GM23338 (cell line): ENCODE results near the gene PTCD3. TPM values are rescaled to one million over a fixed set of nuclear protein-coding genes. Genes with fewer than 3 reads are reported as not detected.

ENCODE experiments used
- ATAC-seq: fragments of 200-7000 bp; cut with Tn5 transposase; 3 replicates; pipeline ENCODE4 v1.9.1; 2020
- DNase-seq: peaks from one replicate; pipeline ENCODE4 v3.0.0-alpha.2; 2015; ENCODE audit warnings: low spot score
- H2AFZ ChIP-seq: fragments of 200-600 bp; sonication (generic); 2 replicates; pipeline ENCODE4 v1.8.0; 2016; ENCODE audit warnings: antibody characterized with exemption, mild to moderate bottlenecking, moderate library complexity
- H3F3A ChIP-seq: fragments of 200-600 bp; sonication (generic); replicated peaks from 2 replicates; pipeline ENCODE4 v1.8.0; 2017; ENCODE audit warnings: antibody characterized with exemption, mixed run types, low read depth
- H3K27ac ChIP-seq: fragments of 200-600 bp; sonication (generic); 2 replicates; pipeline ENCODE4 v1.6.1; 2016; ENCODE audit warnings: low read depth
- H3K27me3 ChIP-seq: fragments of 200-600 bp; sonication (generic); 2 replicates; pipeline ENCODE4 v1.8.0; 2016; ENCODE audit warnings: mild to moderate bottlenecking, mixed run types, moderate library complexity; ENCODE audit not compliant: insufficient read depth
- H3K36me3 ChIP-seq: fragments of 200-600 bp; sonication (generic); 2 replicates; pipeline ENCODE4 v1.8.0; 2016; ENCODE audit warnings: mild to moderate bottlenecking; ENCODE audit not compliant: insufficient read depth
- H3K4me1 ChIP-seq: fragments of 200-600 bp; sonication (generic); 2 replicates; pipeline ENCODE4 v1.8.0; 2016; ENCODE audit warnings: mild to moderate bottlenecking, moderate library complexity; ENCODE audit not compliant: insufficient read depth
- H3K4me2 ChIP-seq: fragments of 200-600 bp; sonication (generic); 2 replicates; pipeline ENCODE4 v1.7.1; 2017; ENCODE audit warnings: mixed run types
- H3K4me3 ChIP-seq: fragments of 200-600 bp; sonication (generic); 2 replicates; pipeline ENCODE4 v1.6.1; 2016; ENCODE audit warnings: mixed run types
- H3K79me2 ChIP-seq: fragments of 200-600 bp; sonication (generic); replicated peaks from 2 replicates; pipeline ENCODE4 v1.8.0; 2017; ENCODE audit warnings: mild to moderate bottlenecking; ENCODE audit not compliant: insufficient read depth
- H3K9me2 ChIP-seq: fragments of 200-600 bp; sonication (generic); 2 replicates; pipeline ENCODE4 v1.8.0; 2017; ENCODE audit not compliant: insufficient read depth
- H4K20me1 ChIP-seq: fragments of 200-600 bp; sonication (generic); replicated peaks from 2 replicates; pipeline ENCODE4 v1.8.0; 2017; ENCODE audit warnings: mild to moderate bottlenecking; ENCODE audit not compliant: insufficient read depth
- H3K27ac Mint-ChIP-seq: 2 replicates; pipeline ENCODE4 v1.8.0; 2020; ENCODE audit warnings: inconsistent platforms, mild to moderate bottlenecking, moderate library complexity, mixed read lengths
- H3K27me3 Mint-ChIP-seq: 3 replicates; pipeline ENCODE4 v1.8.0; 2022; ENCODE audit warnings: low read depth, mild to moderate bottlenecking, moderate library complexity, mixed read lengths, inconsistent platforms; ENCODE audit not compliant: insufficient read depth, poor library complexity
- H3K36me3 Mint-ChIP-seq: 3 replicates; pipeline ENCODE4 v1.8.0; 2021; ENCODE audit warnings: low read depth, mild to moderate bottlenecking, inconsistent platforms, moderate library complexity, mixed read lengths
- H3K4me1 Mint-ChIP-seq: 3 replicates; pipeline ENCODE4 v1.8.0; 2020; ENCODE audit warnings: mild to moderate bottlenecking, inconsistent platforms, mixed read lengths
- H3K4me3 Mint-ChIP-seq: 3 replicates; pipeline ENCODE4 v1.8.0; 2021; ENCODE audit warnings: moderate library complexity, mild to moderate bottlenecking, inconsistent platforms, mixed read lengths
- H3K9me3 Mint-ChIP-seq: 3 replicates; pipeline ENCODE4 v1.8.0; 2020; ENCODE audit warnings: moderate library complexity, mild to moderate bottlenecking, inconsistent platforms, mixed read lengths
- CREB1 ChIP-seq: fragments of 250-450 bp; sonication (Bioruptor Pico); IDR thresholded peaks from 2 replicates; pipeline ENCODE4 v1.5.0; 2020; ENCODE audit warnings: low read depth, mild to moderate bottlenecking, moderate library complexity
- CTCF ChIP-seq, 2 experiments: fragments of 200-600 bp in 1 of 2; sonication (generic) in 1 of 2; conservative IDR thresholded peaks; 2 replicates each; pipeline versions ENCODE4 v1.5.1 to v1.6.1; 2016 to 2017; ENCODE audit warnings: antibody characterized with exemption in 2 of 2, low read depth in 2 of 2, mild to moderate bottlenecking in 2 of 2, moderate library complexity in 1 of 2
- ETS1 ChIP-seq: IDR thresholded peaks from 2 replicates; pipeline ENCODE4 v1.6.1; 2016; ENCODE audit warnings: antibody characterized with exemption
- EZH2 ChIP-seq: fragments of 200-600 bp; sonication (generic); IDR thresholded peaks from one replicate; pipeline ENCODE4 v1.8.0; 2017; ENCODE audit warnings: antibody characterized with exemption, mild to moderate bottlenecking, low read depth; ENCODE audit not compliant: unreplicated experiment
- EZH2phosphoT487 ChIP-seq: fragments of 200-600 bp; sonication (generic); IDR thresholded peaks from one replicate; pipeline ENCODE4 v1.8.1; 2018; ENCODE audit warnings: antibody characterized with exemption; ENCODE audit not compliant: unreplicated experiment
- JUNB ChIP-seq: IDR thresholded peaks from one replicate; pipeline ENCODE4 v1.6.1; 2016; ENCODE audit warnings: antibody characterized with exemption; ENCODE audit not compliant: unreplicated experiment
- NANOG ChIP-seq: IDR thresholded peaks from 2 replicates; pipeline ENCODE4 v1.6.1; 2016; ENCODE audit warnings: antibody characterized with exemption, borderline replicate concordance
- POLR2AphosphoS5 ChIP-seq: IDR thresholded peaks from 2 replicates; pipeline ENCODE4 v1.6.1; 2016; ENCODE audit warnings: antibody characterized with exemption, low read depth
- REST ChIP-seq: IDR thresholded peaks from one replicate; pipeline ENCODE4 v1.6.1; 2018; ENCODE audit warnings: antibody characterized with exemption; ENCODE audit not compliant: unreplicated experiment
- STAT1 ChIP-seq: IDR thresholded peaks from one replicate; pipeline ENCODE4 v1.6.1; 2016; ENCODE audit warnings: antibody characterized with exemption; ENCODE audit not compliant: unreplicated experiment
- ZNF114 ChIP-seq: fragments of 250-450 bp; sonication (Bioruptor Pico); IDR thresholded peaks from 2 replicates; pipeline ENCODE4 v1.5.0; 2020; ENCODE audit warnings: mild to moderate bottlenecking, moderate library complexity
- ZNF331 ChIP-seq: fragments of 250-450 bp; sonication (Bioruptor Pico); IDR thresholded peaks from 2 replicates; pipeline ENCODE4 v1.5.0; 2020; ENCODE audit warnings: low read depth, mild to moderate bottlenecking, moderate library complexity
- ZNF462 ChIP-seq: fragments of 250-450 bp; sonication (Bioruptor Pico); IDR thresholded peaks from 2 replicates; pipeline ENCODE4 v1.5.0; 2020; ENCODE audit warnings: mild to moderate bottlenecking, moderate library complexity
- polyA plus RNA-seq: library from polyadenylated mRNA; unstranded; fragments of >200 nt; fragmentation: Nextera tagmentation; extraction: Ambion mirVana; gene quantifications from 2 replicates; pipeline ENCODE4 v1.2.1, GENCODE V29; 2016
- total RNA-seq: library from RNA; depleted of rRNA; stranded (reverse); fragments of >200 nt; shearing (Covaris generic); gene quantifications from 2 replicates; pipeline ENCODE4 v1.2.3, GENCODE V29; 2014

PTCD3 gene
- total and polyA plus RNA-seq, 2 experiments from 2014 or later, result 140 to 223 TPM

GRCh38 chr2:86066915-86067314, 39.1 kb upstream of the PTCD3 start:
- Mint-ChIP-seq H3K4me3 (no peak overlapping the region), H3K27me3 (no peaks in the 10 kb centered on the region)

More at GRCh38 chr2:86066915-86067314, 39.1 kb upstream of the PTCD3 start:
- H3K27me3 ChIP-seq, result no peaks in the 10 kb centered on the region
- H3K36me3 ChIP-seq, result peaks cover 48% of the 10 kb centered on the region
- ATAC-seq (no peak), DNase-seq (no peak)
- H3K9me2 ChIP-seq, result no peaks in the 10 kb centered on the region
- no peak overlapping the region for H3K4me3 ChIP-seq
- H3K79me2 ChIP-seq, result no peaks in the 10 kb centered on the region
- no peaks in the 10 kb centered on the region for H3K4me1 ChIP-seq
- no peak for TF ChIP-seq NANOG
- no peak for TF ChIP-seq ZNF331 (CRISPR knock-in tag)
- TF ChIP-seq JUNB, result no peak
- no peak for TF ChIP-seq ETS1
- TF ChIP-seq STAT1, result no peak
- TF ChIP-seq CREB1 (CRISPR knock-in tag), result no peak
- no peak for TF ChIP-seq ZNF462 (CRISPR knock-in tag)
- no peak for TF ChIP-seq EZH2phosphoT487
- no peak for TF ChIP-seq REST
- no peak for TF ChIP-seq POLR2AphosphoS5
- no peak for TF ChIP-seq EZH2
- TF ChIP-seq CTCF (conservative IDR thresholded peaks at IDR 0.05; ENCODE audit: low read depth in 2 of 2), result no peak
- no peak for TF ChIP-seq ZNF114
- H3K36me3 Mint-ChIP-seq, result peaks cover 86% of the 10 kb centered on the region
- H3K27ac Mint-ChIP-seq, result no peak overlapping the region
- no peaks in the 10 kb centered on the region for H3K9me3 Mint-ChIP-seq
- no peak overlapping the region for H3K4me2 ChIP-seq
- H3K4me1 Mint-ChIP-seq, result no peaks in the 10 kb centered on the region
- no peaks in the 10 kb centered on the region for H3F3A ChIP-seq
- H4K20me1 ChIP-seq, result peaks cover 10% of the 10 kb centered on the region
- no peak overlapping the region for H2AFZ ChIP-seq
- no peak overlapping the region for H3K27ac ChIP-seq
